Thyroid gland (tissue), 4 donors: ENCODE results near the gene JAKMIP2. TPM values are rescaled to one million over a fixed set of nuclear protein-coding genes. Genes with fewer than 3 reads are reported as not detected.

ENCODE experiments used
- DNase-seq, 2 donors: peaks; one replicate each; pipeline ENCODE4 v3.0.0-alpha.2; 2019
- H3K27ac ChIP-seq, 3 donors: fragments of 200-600 bp; sonication (generic); 1 replicate in 2 of 3; 2 replicates in 1 of 3; pipeline ENCODE4 v1.5.1; 2016 to 2019; ENCODE audit warnings: mild to moderate bottlenecking in 1 of 3, moderate library complexity in 1 of 3
- H3K27me3 ChIP-seq: fragments of 200-600 bp; sonication (generic); one replicate; pipeline ENCODE4 v1.5.1; 2019
- H3K36me3 ChIP-seq, 2 donors: fragments of 200-600 bp; sonication (generic); one replicate each; pipeline ENCODE4 v1.5.1; 2016 to 2019
- H3K4me1 ChIP-seq, 2 donors: fragments of 200-600 bp; sonication (generic); one replicate each; pipeline ENCODE4 v1.5.1; 2017 to 2019
- H3K4me3 ChIP-seq, 3 donors: fragments of 200-600 bp; sonication (generic); replicated peaks in 1 of 3; 1 replicate in 2 of 3; 2 replicates in 1 of 3; pipeline ENCODE4 v1.5.1; 2016; ENCODE audit warnings: mild to moderate bottlenecking in 1 of 3
- H3K9me3 ChIP-seq: fragments of 200-600 bp; sonication (generic); one replicate; pipeline ENCODE4 v1.5.1; 2017
- POLR2A ChIP-seq, 2 donors: fragments of 450-650 bp; IDR thresholded peaks; one replicate each; pipeline ENCODE4 v1.6.1; 2017; ENCODE audit warnings: antibody characterized with exemption in 2 of 2, mild to moderate bottlenecking in 2 of 2, moderate library complexity in 1 of 2
- WGBS, 2 donors: methylation state at CpG; one replicate each; pipeline ENCODE4 v1.1.5; 2017; 5-methylcytosine and 5-hydroxymethylcytosine counted together
- intact Hi-C: fragments of 100-400 bp; cut with DNase I; formaldehyde crosslinking; loops from one replicate; pipeline ENCODE4 v1.15.1; 2023
- total RNA-seq, 4 donors: library from RNA; depleted of rRNA; stranded (reverse); fragments of >200 nt; gene quantifications; one replicate each; pipeline ENCODE4 v1.2.3, GENCODE V29; 2016
- TF ChIP-seq, protein P1 (sequence below), 6 experiments: fragments of 200-600 bp in 3 of 6; fragments of 450-650 bp in 3 of 6; sonication (generic) in 3 of 6; IDR thresholded peaks; one replicate each; pipeline ENCODE4 v1.5.1; 2016 to 2019; ENCODE audit warnings: antibody characterized with exemption in 6 of 6, mild to moderate bottlenecking in 2 of 6, inconsistent platforms in 1 of 6, moderate library complexity in 1 of 6

The JAKMIP2 gene
- total RNA-seq, 4 donors from 2014 or later: under 0.01 to 0.75 (median 0.38) TPM

DNA sequence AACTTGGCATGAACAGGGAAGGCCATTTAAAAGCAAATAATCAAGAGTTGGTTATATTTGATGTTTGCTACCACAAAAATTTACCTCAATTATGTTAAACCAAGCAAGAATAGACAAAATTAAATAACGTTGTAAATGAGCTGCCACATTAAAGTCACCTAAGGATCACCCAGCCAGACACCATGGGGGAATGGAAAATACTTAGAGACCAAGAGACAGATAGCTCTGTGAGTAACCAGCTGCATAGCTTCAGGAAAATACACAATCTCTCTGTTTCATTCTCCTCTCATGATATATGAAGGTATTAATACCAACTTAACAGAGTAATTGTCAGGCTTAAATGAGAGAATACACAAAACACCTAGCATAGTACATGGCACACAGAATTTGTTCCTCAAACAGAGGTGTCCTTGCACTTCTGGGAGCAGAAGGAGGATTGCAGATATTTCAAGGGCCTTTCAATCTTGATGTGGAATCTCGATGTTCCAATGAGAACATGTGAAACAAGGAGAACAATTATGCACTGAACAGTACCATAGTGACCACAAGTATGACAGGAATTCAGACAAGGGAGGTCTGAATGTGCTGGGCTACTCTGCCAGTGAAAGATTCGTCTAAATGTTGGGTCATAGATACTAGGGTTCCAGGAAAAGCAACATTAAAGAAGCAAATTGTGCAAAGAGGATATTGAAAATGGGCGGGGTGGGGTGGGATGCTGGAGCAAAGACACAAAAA is 18.6 kb downstream of the JAKMIP2 start:
- H3K4me1 ChIP-seq: no peaks in the 10 kb centered on the region
- H3K36me3 ChIP-seq: no peaks in the 10 kb centered on the region
- no peaks in the 10 kb centered on the region for H3K9me3 ChIP-seq
- H3K27ac ChIP-seq: no peak overlapping the region
- no peaks in the 10 kb centered on the region for H3K27me3 ChIP-seq
- intact Hi-C loops: no loop called here
- 66 to 73% methylated on average over 4 of the region's 4 CpGs for WGBS, 2 donors
- TF ChIP-seq, protein P1, sequence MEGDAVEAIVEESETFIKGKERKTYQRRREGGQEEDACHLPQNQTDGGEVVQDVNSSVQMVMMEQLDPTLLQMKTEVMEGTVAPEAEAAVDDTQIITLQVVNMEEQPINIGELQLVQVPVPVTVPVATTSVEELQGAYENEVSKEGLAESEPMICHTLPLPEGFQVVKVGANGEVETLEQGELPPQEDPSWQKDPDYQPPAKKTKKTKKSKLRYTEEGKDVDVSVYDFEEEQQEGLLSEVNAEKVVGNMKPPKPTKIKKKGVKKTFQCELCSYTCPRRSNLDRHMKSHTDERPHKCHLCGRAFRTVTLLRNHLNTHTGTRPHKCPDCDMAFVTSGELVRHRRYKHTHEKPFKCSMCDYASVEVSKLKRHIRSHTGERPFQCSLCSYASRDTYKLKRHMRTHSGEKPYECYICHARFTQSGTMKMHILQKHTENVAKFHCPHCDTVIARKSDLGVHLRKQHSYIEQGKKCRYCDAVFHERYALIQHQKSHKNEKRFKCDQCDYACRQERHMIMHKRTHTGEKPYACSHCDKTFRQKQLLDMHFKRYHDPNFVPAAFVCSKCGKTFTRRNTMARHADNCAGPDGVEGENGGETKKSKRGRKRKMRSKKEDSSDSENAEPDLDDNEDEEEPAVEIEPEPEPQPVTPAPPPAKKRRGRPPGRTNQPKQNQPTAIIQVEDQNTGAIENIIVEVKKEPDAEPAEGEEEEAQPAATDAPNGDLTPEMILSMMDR (IDR thresholded peaks at IDR 0.05): no peak
- TF ChIP-seq POLR2A (IDR thresholded peaks at IDR 0.05): no peak
- no peak for DNase-seq
- H3K4me3 ChIP-seq: no peak overlapping the region

DNA sequence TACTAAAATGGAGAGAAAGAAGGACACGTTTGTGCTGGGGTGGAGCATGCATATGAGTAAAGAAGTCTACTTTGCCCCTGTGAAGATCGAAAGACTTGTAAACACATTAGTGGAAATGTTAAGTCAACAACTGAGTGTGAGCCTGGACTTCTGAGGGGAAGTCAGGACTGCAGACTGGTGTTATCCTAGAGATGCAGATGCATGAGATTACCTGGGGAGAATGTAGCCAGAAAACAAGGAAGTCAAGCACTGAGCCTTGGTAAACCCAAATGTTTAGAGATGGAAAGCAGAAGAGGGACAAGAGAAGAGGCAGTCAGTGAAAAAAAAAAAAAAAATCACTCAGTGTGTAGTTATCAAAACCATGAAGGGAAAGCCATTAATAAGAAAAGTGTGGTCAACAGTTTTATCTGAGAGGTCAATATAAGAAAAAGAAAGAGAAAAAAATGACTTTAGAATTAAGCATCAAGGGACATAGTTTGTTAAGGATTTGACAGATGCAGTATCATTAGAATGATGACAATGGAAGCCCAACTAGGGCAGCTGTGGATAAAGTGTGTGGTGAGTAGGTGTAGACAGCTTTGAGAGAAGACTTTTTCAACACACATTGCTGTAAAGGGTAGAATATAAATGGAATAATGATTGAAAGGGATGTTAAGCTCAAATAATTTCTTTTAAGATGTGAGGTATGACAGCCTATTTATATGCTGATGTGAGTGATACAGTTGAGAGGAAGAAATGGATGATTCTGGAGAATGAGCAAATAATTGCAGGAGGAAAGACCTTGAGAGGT is 22.2 kb downstream of the JAKMIP2 start:
- Histone ChIP-seq H3K9me3 (no peaks in the 10 kb centered on the region), H3K27me3 (no peaks in the 10 kb centered on the region), H3K4me3 (no peak overlapping the region), H3K4me1 (no peaks in the 10 kb centered on the region), H3K36me3 (no peaks in the 10 kb centered on the region), H3K27ac (no peak overlapping the region)
- WGBS, 2 donors: 20 to 41% methylated on average over 2 of the region's 2 CpGs
- DNase-seq: no peak
- intact Hi-C loops: no loop called here
- TF ChIP-seq, protein P1 (IDR thresholded peaks at IDR 0.05): no peak
- TF ChIP-seq POLR2A (IDR thresholded peaks at IDR 0.05): no peak

DNA sequence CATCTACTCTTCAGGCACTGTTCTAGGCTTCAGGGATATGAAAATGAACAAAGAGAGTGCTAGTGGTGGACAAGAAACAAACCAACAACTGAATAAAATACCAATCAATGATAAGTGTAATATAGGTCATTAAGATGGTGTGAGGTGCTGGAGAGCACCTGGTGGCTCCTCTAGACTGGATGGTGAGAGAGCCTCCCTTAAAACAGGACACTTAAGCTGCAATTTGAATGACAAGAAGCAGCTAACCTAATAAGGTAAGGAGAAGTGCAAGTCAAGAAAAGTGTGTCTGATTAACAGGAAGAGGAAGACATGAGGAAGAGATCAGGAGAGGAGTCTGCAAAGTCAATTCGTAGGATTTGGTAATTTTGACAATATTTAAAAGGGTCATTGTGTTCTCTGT is 23.1 kb downstream of the JAKMIP2 start:
- 61 to 83% methylated on average over 1 of the region's 1 CpG for WGBS, 2 donors
- Histone ChIP-seq H3K9me3 (no peaks in the 10 kb centered on the region), H3K27me3 (no peaks in the 10 kb centered on the region), H3K27ac (no peak overlapping the region), H3K4me1 (no peaks in the 10 kb centered on the region), H3K36me3 (no peaks in the 10 kb centered on the region), H3K4me3 (no peak overlapping the region)
- DNase-seq: no peak
- intact Hi-C loops: no loop called here
- TF ChIP-seq POLR2A (IDR thresholded peaks at IDR 0.05): no peak
- TF ChIP-seq, protein P1 (IDR thresholded peaks at IDR 0.05): no peak

DNA sequence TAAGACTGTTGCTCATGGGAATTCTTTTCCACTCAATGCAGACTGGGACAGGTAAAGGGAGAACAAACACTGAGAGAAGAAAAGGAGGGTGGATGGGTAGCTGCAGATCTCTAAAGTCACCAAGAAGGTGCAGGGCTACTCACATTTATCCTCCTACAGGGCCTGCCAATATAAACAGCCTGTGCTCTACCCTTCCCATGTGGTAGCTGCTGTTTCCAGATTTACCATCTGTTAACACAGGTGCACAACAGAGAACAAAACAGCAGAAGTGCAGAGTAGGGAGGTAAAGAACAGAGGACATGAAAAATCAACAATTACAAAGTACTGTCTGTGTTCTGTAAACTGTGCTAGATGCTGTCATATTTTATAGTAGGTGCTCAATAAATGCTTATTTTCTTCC is 26.0 kb downstream of the JAKMIP2 start:
- Histone ChIP-seq H3K4me1 (no peaks in the 10 kb centered on the region), H3K27ac (no peak overlapping the region), H3K36me3 (no peaks in the 10 kb centered on the region), H3K27me3 (no peaks in the 10 kb centered on the region), H3K9me3 (no peaks in the 10 kb centered on the region), H3K4me3 (no peak overlapping the region)
- TF ChIP-seq, protein P1 (IDR thresholded peaks at IDR 0.05): no peak
- TF ChIP-seq POLR2A (IDR thresholded peaks at IDR 0.05): no peak
- no peak for DNase-seq
- intact Hi-C loops: no loop called here
